Right hindlimb (tissue), 1 donor: Measurements from ENCODE around the gene NHSL2.
"Not testable (repeated sequence)": the region's sequence is repeated elsewhere in the genome, so short reads cannot be mapped to it uniquely, and the experiment has no call there.

ENCODE experiments used
- DNase-seq: peaks from one replicate; pipeline ENCODE4 v3.0.0-alpha.2; 2018

Gene NHSL2

GRCh38 chrX:71927040-71927439 is 16.4 kb downstream of the NHSL2 start:
- DNase-seq, result no peak

- no peak for DNase-seq
Observed at GRCh38 chrX:71928856-71929255, 18.2 kb downstream of the NHSL2 start.

GRCh38 chrX:71930298-71930697 is 19.7 kb downstream of the NHSL2 start:
- no peak for DNase-seq

GRCh38 chrX:71935476-71935875 is 24.8 kb downstream of the NHSL2 start:
- peak; percentile 77 for DNase-seq

GRCh38 chrX:71936632-71937031 is 26.0 kb downstream of the NHSL2 start:
- no peak for DNase-seq

- no peak for DNase-seq
Observed at GRCh38 chrX:71938371-71938770, 27.7 kb downstream of the NHSL2 start.

- no peak for DNase-seq
Observed at GRCh38 chrX:71941145-71941544, 30.5 kb downstream of the NHSL2 start.

GRCh38 chrX:71941776-71942175 is 31.1 kb downstream of the NHSL2 start:
- DNase-seq, result peak; percentile 57

GRCh38 chrX:71944369-71944768 is 33.7 kb downstream of the NHSL2 start:
- no peak for DNase-seq

- DNase-seq, result peak; percentile 39
Observed at GRCh38 chrX:71945237-71945805, 34.7 kb downstream of the NHSL2 start.

GRCh38 chrX:71949363-71949762 is 38.7 kb downstream of the NHSL2 start:
- no peak for DNase-seq

- peak; percentile 54 for DNase-seq
Observed at GRCh38 chrX:71949844-71950445, 39.3 kb downstream of the NHSL2 start.

GRCh38 chrX:71953391-71953790 is 42.7 kb downstream of the NHSL2 start:
- DNase-seq, result no peak

GRCh38 chrX:71953946-71954345 is 43.3 kb downstream of the NHSL2 start:
- no peak for DNase-seq

- DNase-seq, result no peak
Observed at GRCh38 chrX:71954458-71954857, 43.8 kb downstream of the NHSL2 start.

GRCh38 chrX:71955530-71956120 is 45.0 kb downstream of the NHSL2 start:
- no peak for DNase-seq

- DNase-seq, result no peak
Observed at GRCh38 chrX:71958281-71958675, 47.6 kb downstream of the NHSL2 start.

GRCh38 chrX:71964184-71964583 is 53.5 kb downstream of the NHSL2 start:
- DNase-seq, result not testable (repeated sequence)

GRCh38 chrX:71974916-71975315 is 64.3 kb downstream of the NHSL2 start:
- no peak for DNase-seq

GRCh38 chrX:71976753-71977152 is 66.1 kb downstream of the NHSL2 start:
- peak; percentile 27 for DNase-seq

GRCh38 chrX:71978164-71978563 is 67.5 kb downstream of the NHSL2 start:
- DNase-seq, result no peak

- DNase-seq, result no peak
Observed at GRCh38 chrX:71989768-71990426, 79.3 kb downstream of the NHSL2 start.

- no peak for DNase-seq
Observed at GRCh38 chrX:71990518-71990917, 79.9 kb downstream of the NHSL2 start.

- DNase-seq, result no peak
Observed at GRCh38 chrX:71991164-71991563, 80.5 kb downstream of the NHSL2 start.
